HG03095 (cell line): ENCODE results near the gene TUT1.
"Not testable (repeated sequence)": the region's sequence is repeated elsewhere in the genome, so short reads cannot be mapped to it uniquely, and the experiment has no call there.

ENCODE experiments used
- ATAC-seq: cut with Tn5 transposase; IDR thresholded peaks from one replicate; pipeline ENCODE4 v1.9.1; 2021; ENCODE audit warnings: moderate library complexity; ENCODE audit not compliant: unreplicated experiment

The TUT1 gene

GRCh38 chr11:62591448-62592145 is at the start of gene TUT1:
Gene TUT1 (minus strand): TSS chr11:62591523. CDS start chr11:62591485, 38 bp downstream.
- peak; percentile 81 for ATAC-seq

GRCh38 chr11:62632492-62632891 is 41.2 kb upstream of the TUT1 start:
- no peak for ATAC-seq

- no peak for ATAC-seq
Measured at GRCh38 chr11:62627713-62628112, 36.4 kb upstream of the TUT1 start.

- no peak for ATAC-seq
Measured at GRCh38 chr11:62622476-62623089, 31.3 kb upstream of the TUT1 start.

- peak; percentile 90 for ATAC-seq
Measured at GRCh38 chr11:62621567-62622470, 30.5 kb upstream of the TUT1 start, which contains the start of gene B3GAT3. Gene B3GAT3 (minus strand): TSS chr11:62621986. CDS start chr11:62621947, 39 bp downstream.

- ATAC-seq = no peak
Measured at GRCh38 chr11:62621027-62621566, 29.8 kb upstream of the TUT1 start.

GRCh38 chr11:62616957-62617356 is 25.6 kb upstream of the TUT1 start:
- ATAC-seq = not testable (repeated sequence)

- ATAC-seq = no peak
Measured at GRCh38 chr11:62615521-62615920, 24.2 kb upstream of the TUT1 start.

GRCh38 chr11:62614275-62614674 is 23.0 kb upstream of the TUT1 start:
- no peak for ATAC-seq

- ATAC-seq = no peak
Measured at GRCh38 chr11:62613291-62613778, 22.0 kb upstream of the TUT1 start.

- peak; percentile 64 for ATAC-seq
Measured at GRCh38 chr11:62612366-62613290, 21.3 kb upstream of the TUT1 start, which contains the start of the genes EML3 and ROM1. Gene EML3 (minus strand): TSS chr11:62612775. CDS start chr11:62612457, 318 bp downstream. Gene ROM1 (plus strand): TSS chr11:62613257. CDS start chr11:62613282, 25 bp downstream.

GRCh38 chr11:62611705-62612365 is 20.5 kb upstream of the TUT1 start:
- ATAC-seq = no peak

GRCh38 chr11:62610814-62611704 is 19.7 kb upstream of the TUT1 start:
- no peak for ATAC-seq

GRCh38 chr11:62610403-62610802 is 19.1 kb upstream of the TUT1 start:
- no peak for ATAC-seq

- ATAC-seq = no peak
Measured at GRCh38 chr11:62608776-62609175, 17.5 kb upstream of the TUT1 start.

GRCh38 chr11:62607714-62608113 is 16.4 kb upstream of the TUT1 start:
- no peak for ATAC-seq

GRCh38 chr11:62605902-62606301 is 14.6 kb upstream of the TUT1 start:
- no peak for ATAC-seq

- no peak for ATAC-seq
Measured at GRCh38 chr11:62605467-62605866, 14.1 kb upstream of the TUT1 start.
